Measurements from ENCODE around the gene EPN2.

Gene EPN2

GRCh38 chr17:19296786-19297778 lies 59.9 kb downstream of the EPN2 start:
- no peak for DNase-seq

- no peak for DNase-seq
Measured at GRCh38 chr17:19298569-19299213, 61.5 kb downstream of the EPN2 start.

DNA sequence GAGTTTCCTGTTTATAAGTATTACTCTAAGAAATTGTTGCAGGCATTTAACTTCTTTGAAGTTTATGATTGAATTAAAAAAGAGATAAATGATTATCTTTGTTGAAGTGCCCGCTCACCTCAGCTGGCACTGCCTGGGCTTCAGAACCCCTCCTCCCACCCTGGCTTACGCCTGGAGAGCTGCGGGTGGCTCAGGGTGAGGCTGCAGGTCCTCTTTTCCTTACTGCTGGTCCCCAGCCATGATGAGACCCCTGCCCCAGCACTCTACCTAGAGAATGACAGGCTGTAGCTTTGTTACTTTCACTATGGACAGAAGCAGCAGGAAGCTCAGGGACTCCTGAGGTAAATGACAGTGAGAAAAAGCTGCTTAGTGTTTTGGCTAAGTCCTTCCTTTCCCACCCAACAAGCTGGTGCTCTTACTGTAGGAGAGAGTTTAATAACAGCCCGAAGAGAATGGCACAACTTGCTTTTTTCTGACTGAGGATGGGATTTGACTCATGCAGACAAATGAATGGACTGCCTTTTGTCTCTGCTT lies 62.1 kb downstream of the EPN2 start:
- no peak for DNase-seq

- DNase-seq, result no peak
Measured at GRCh38 chr17:19299866-19300265, 62.7 kb downstream of the EPN2 start.

DNA sequence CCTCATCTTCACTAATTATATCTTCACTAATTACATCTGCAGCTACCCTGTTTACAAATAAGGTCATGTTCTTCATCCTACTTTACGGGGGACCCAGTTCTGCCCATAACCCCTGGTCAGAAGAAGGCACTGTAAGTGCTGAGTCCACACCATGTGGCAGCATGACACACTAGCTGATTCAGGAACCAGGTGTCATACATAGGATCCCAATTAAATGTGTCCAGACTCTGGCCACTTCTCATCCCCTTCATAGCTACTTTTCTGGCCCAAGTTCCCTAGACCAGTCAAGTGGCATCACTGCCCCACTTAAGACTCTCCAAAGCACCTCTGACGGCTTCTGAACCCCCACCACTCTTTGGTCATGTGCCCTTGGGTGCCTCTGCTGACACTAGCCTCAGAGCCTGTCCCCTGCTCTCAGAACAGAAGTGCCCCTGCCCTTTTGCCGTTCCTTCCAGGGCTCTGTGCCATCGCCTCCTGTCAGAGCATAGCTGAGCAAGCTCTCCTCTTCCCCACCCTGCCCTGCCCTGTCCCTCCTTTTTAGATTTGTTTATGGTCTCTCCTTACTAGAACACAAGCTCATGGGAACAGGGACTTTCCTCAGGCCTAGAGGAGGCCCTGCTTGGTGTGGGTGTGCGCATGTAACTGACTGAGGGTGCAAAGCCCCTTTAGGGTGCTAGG lies 64.2 kb downstream of the EPN2 start:
- no peak for DNase-seq

DNA sequence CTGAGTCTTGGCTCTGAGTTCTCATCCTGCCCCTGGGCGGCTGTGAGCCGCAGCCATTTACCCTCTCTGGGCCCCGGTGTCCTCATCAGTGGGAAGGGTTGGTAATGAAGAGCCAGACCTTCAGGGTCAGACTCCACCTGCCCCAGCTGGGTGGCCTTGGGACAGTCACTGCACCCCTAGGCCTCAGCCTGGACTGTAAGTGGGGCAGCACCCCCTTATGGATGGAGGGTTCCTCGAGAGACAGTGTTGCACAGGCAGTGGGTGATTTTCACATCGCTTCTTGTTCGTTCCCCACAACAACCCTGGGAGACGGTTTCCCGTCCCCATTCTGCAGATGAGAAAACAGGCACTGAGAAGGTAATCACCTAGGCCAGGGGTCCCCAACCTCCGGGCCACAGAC lies 64.8 kb downstream of the EPN2 start:
- no peak for DNase-seq

- no peak for DNase-seq
Measured at GRCh38 chr17:19302791-19303331, 65.7 kb downstream of the EPN2 start.

DNA sequence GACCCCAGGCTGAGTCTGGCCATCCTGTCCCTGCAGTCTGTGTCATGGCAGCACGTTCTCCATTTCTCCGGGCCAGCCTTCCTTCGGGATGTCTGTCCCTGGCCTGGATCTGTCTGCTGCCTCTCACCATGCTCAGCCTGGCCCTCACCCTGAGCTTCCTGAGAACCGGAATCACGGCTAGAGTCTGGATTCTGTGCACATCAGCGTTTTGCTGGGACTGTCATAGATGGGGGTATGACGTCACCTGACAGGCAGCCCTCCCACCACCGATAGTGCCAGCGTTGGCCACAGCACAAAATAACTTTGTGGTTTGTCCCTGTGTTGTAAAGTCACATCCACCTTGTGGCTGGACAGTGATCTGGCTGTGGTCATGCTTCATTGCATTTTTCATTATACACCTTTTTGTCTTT lies 66.2 kb downstream of the EPN2 start:
- DNase-seq, result no peak

- no peak for DNase-seq
Measured at GRCh38 chr17:19304209-19304608, 67.0 kb downstream of the EPN2 start.

- no peak for DNase-seq
Measured at GRCh38 chr17:19304751-19305150, 67.6 kb downstream of the EPN2 start.

DNA sequence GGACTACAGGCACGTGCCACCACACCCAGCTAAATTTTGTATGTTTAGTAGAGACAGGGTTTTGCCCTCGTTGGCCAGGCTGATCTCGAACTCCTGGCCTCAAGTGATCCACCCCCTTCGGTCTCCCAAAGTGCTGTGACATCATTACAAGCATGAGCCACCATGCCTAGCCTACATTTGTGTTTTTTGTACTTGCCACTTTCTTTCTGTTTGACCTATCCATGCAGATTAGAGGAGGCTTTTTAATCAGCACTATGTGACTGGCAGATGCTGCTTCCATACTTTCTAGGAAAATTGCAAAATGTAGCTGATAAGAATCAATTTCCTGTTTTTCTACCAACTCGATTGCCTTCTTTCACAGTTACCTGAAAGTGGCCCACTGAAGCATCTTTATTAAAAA lies 68.1 kb downstream of the EPN2 start:
- no peak for DNase-seq

DNA sequence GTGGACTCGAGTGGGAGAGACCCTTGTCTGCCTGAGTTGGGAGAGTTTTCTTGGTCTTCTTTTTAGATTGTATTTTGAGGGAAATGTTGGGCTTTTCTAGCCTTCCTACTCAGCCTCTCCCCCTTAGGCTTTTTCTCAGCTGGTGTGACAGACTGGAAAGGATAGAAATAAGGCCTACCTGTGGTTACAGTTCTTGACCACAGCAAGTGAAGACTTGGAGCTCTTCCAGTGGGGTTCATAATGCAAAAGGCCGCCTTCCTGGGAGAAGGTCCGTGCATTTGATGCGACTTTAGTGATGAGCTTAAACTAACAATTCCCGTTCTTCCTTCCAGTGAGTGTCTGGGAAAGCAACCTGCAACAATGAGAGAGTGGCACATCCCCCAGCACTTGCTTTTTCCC lies 68.6 kb downstream of the EPN2 start:
- no peak for DNase-seq

DNA sequence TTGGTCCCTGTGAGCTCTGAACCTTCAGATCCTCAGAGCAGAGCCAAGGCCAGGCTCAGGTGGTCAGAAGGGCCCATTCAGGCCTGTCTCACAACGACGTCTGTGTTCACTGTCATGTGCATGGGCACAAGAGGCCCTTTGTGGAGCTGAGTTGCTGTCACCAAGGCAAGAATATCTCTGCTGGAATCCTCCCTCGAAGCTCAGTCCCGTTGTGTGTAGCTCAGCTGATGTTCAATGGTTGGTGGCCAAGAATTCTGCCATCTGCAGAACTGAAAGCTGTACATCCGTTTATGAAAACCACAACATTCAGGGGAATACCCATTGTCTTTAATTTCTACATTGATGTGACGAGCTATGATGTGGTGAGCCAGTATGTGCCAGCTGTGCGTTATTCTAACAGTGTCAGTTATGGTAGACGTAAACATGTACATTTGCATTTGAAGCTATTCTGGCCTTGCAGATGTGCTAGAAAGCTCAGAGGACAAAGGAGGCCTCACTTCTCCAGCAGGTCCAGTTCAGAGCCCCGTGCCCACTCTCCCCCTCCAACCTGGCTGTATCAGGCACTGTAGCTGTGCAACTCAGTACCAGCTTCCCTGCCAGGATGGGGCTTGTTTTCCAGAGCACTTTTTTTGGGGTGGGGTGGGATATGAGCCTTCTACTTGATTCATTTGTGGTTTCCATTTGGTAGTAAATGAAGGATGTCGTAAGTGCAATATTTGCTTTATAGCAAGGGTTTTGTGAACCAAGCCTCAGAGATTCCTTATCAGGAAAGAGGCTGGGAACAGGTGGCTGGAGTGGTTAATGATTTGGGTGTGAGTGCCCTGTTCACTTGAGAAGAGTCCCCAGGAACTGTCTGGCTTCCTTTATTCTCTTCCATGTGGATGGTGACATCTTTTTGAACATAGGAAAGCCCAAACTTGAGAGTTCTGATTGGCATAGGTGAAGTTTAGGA lies 69.3 kb downstream of the EPN2 start:
- DNase-seq, result no peak

- DNase-seq, result no peak
Measured at GRCh38 chr17:19307521-19307920, 70.4 kb downstream of the EPN2 start.

GRCh38 chr17:19308398-19308797 lies 71.2 kb downstream of the EPN2 start:
- no peak for DNase-seq

DNA sequence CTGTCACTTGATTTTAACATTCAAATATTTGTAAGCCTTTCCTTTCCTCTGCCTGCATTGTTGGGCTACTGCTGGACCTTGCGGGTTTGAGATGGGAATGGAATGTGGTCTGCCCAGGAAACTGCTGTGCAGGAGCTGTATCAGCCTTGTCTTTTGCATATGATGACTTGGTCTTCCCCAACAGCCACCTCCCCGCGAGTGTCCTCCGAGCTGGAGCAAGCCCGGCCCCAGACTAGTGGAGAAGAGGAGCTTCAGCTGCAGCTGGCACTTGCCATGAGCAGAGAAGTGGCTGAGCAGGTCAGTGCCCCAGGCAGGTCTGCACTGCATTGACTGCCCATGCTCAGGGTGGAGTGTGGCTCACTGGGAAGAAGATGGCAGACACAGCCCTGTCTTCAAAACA lies 72.5 kb downstream of the EPN2 start:
- no peak for DNase-seq

DNA sequence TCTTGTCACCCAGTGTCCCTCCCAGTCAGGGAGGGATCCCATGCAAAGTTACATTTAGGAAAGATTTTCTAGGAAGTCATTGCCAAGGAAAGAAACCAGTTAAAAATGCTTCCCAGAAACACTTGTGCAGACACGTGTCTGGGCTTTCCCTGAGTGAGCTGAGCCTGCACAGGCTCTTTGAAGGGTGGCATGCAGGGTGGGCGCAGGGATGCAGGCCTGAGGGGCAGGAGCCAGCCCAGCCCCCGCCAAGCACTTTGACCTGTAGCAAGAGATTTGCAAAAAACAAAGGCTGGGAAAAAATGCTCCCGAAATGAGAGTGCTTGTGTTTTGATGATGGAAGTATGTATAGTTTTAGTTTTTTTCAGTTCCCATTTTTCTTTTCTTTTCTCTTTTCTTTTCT lies 73.0 kb downstream of the EPN2 start:
- DNase-seq, result no peak

DNA sequence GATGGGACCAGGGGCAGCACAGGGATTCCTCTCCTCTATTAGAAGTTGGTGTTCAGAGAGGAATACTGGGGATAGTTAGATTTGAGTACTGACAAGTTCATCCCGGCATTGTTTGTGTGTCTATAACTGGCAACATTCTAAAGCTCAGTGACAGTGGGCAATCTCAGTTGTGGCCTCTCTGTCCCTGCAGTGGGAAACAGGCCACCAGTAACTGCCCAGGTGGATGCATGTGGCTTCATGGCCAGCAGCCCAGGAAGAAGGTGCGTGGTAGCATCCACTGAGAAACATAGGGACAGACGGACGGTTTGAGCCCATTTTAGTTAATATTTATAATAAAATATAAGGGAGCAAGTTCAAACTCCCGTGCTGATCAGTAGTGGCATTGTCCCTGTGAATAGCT lies 73.8 kb downstream of the EPN2 start:
- DNase-seq, result no peak

- no peak for DNase-seq
Measured at GRCh38 chr17:19311421-19312215, 74.5 kb downstream of the EPN2 start.

DNA sequence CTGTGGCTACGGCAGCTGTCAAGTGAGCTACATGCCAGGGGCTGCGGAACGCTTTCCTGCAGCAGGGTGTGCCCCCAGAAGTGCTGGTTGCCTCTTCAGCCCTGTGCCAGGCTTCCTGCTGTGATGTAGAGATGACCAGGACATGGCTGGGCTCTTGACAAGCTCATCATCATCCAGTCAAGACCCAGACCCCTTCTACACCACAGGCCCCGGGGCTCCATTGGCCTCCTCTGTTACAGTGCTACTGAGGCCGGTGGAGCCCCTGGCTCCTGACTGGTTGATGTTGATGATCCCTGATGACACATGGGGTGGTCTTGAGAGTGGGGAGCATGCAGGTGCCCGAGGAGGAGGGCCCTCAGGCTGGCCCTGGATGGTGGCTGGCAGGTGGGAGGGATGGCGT lies 75.2 kb downstream of the EPN2 start:
- DNase-seq, result no peak

All from NCI-H446 treated with DMSO at 0.1 percent for 48 hours (cell line).